GM12801 (cell line): ENCODE measurements around the gene CHRNG.

Experiments used
- CTCF ChIP-seq: IDR thresholded peaks from one replicate; pipeline ENCODE4 v1.5.1; 2011; ENCODE audit warnings: control low read depth; ENCODE audit not compliant: insufficient read length; ENCODE audit errors: extremely low read depth

CHRNG gene

GRCh38 chr2:232538671-232539070 is 821 bp upstream of the CHRNG start:
- no peak for TF ChIP-seq CTCF

- TF ChIP-seq CTCF, result no peak
These were observed 1.0 kb downstream of the CHRNG start for GRCh38 chr2:232540441-232541041.

GRCh38 chr2:232541195-232541960 is 1.9 kb downstream of the CHRNG start:
- no peak for TF ChIP-seq CTCF

- TF ChIP-seq CTCF, result no peak
These were observed 2.6 kb downstream of the CHRNG start for GRCh38 chr2:232541961-232542714.

GRCh38 chr2:232542715-232543467 is 3.4 kb downstream of the CHRNG start:
- TF ChIP-seq CTCF, result no peak

- TF ChIP-seq CTCF, result no peak
These were observed 4.0 kb downstream of the CHRNG start for GRCh38 chr2:232543491-232543890.

- no peak for TF ChIP-seq CTCF
These were observed 4.6 kb downstream of the CHRNG start for GRCh38 chr2:232543928-232544631.
